A172 (cell line): ENCODE data around the gene SGK2. TPM values are rescaled to one million over a fixed set of nuclear protein-coding genes. Genes with fewer than 3 reads are reported as not detected.
"Not testable (repeated sequence)": the region's sequence is repeated elsewhere in the genome, so short reads cannot be mapped to it uniquely, and the experiment has no call there.

Source experiments
- DNase-seq: peaks from one replicate; pipeline ENCODE4 v3.0.0-alpha.2; 2015; ENCODE audit warnings: low spot score
- total RNA-seq: library from RNA; depleted of rRNA; stranded (reverse); fragments of >200 nt; shearing (Covaris generic); gene quantifications from 2 replicates; pipeline ENCODE4 v1.2.3, GENCODE V29; 2014; rRNA removed

Gene SGK2
- total RNA-seq, 1 experiment from 2014 or later: not detected

DNA sequence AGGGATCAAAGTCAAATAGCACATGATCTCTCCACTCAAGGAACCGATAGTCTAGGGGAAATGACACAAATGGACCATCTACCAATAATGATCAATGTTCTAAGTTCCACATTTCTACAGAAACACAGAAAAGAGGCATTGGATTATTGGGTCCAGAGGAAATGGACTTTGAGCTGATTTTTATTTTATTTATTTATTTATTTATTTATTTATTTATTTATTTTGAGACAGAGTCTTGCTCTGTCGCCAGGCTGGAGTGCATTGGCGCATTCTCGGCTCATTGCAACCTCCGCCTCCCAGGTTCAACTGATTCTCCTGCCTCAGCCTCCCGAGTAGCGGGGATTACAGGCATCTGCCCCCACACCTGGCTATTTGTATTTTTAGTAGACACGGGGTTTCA, 43.1 kb downstream of the SGK2 start:
- not testable (repeated sequence) for DNase-seq

GRCh38 chr20:43603124-43603523, 44.3 kb downstream of the SGK2 start:
- DNase-seq: no peak

DNA sequence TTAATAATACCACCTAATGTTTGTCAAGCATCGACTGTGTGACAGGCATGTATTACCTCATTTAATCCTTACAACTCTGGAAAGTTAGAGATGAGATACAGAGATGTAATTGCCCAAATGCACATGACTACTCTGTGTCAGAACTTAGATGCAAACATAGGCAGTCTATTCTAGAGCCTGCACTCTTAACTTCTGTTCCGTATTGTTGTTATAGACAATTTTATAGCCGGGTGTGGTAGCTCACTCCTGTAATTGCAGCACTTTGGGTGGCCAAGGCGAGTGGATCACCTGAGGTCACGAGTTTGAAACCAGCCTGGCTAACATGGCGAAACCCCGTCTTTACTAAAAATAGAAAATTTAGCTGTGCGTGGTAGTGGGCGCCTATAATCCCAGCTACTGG, 46.9 kb downstream of the SGK2 start:
- DNase-seq: no peak

DNA sequence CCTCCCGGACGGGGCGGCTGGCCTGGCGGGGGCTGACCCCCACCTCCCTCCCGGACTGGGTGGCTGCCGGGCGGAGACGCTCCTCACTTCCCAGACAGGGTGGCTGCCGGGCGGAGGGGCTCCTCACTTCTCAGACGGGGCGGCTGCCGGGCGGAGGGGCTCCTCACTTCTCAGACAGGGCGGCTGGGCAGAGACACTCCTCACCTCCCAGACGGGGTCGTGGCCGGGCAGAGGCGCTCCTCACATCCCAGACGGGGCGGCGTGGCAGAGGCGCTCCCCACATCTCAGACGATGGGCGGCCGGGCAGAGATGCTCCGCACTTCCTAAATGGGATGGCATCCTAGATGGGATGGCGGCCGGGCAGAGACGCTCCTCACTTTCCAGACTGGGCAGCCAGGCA, 48.5 kb downstream of the SGK2 start:
- not testable (repeated sequence) for DNase-seq

GRCh38 chr20:43631598-43631997, 72.8 kb downstream of the SGK2 start:
- no peak for DNase-seq

Other genes with a start within 250 kb of the SGK2 start
- 50.6 and 60.8 TPM in 2 replicates for gene SRSF6, start 101.1 kb upstream of the SGK2 start, total RNA-seq
- gene L3MBTL1, start 51.3 kb upstream of the SGK2 start, total RNA-seq: 2.4 and 5.0 TPM in 2 replicates
- gene IFT52, start 31.9 kb downstream of the SGK2 start, total RNA-seq: 43.6 and 53.6 TPM in 2 replicates
- gene MYBL2, start 108.1 kb downstream of the SGK2 start, total RNA-seq: 77.7 and 80.8 TPM in 2 replicates
- gene GTSF1L, start 168.0 kb downstream of the SGK2 start, total RNA-seq: not detected in 2 replicates